ENCODE results near the gene XPO5.
"Not testable (repeated sequence)": the region's sequence is repeated elsewhere in the genome, so short reads cannot be mapped to it uniquely, and the experiment has no call there.

The XPO5 gene

DNA sequence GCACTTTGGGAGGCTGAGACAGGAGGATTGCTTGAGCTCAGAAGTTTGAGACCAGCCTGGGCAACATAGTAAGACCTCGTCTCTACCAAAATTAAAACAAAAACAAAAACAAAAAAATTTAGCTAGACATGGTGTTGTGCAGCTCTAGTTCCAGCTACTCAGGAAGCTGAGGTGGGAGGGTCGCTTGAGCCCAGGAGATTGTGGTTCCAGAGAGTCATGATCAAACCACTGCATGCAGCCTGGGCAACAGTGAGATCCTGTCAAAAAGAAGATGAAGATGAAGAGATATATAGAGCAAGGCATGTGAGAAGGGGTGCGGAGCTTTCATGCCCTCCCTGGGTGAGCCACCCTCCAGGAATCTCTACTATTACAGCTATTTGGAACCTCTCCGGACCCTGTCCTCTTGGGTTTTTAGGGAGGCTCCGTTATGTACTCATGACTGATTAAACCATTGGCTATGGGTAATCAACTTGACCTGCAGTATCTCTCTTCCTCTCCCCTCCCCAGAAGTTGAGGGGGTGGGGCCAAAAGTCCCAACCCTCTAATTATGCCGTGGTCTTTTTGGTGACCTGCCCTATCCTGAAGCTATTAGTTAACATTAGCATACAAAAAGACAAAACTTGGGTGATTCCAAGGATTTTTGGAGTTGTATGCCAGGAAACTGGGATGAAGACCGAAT is 9.2 kb upstream of the XPO5 start:
- peak; percentile 89 for DNase-seq (ENCODE audit: low read depth)

DNA sequence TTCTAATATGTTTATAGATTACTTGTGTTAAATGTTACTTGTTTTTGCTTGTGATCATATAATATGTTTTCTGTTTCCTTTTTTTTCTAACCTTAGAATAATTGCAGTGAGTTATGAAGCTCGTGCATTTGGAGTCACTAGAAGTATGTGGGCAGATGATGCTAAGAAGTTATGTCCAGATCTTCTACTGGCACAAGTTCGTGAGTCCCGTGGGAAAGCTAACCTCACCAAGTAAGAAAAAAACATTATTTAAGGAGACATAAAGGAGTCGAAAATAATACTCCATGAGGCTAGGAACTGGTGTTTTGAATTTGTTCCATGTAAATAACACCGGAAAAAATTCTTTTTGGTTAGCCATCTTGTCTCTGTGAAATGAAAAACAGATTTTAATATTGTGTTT is 7.1 kb upstream of the XPO5 start:
- no peak for DNase-seq (ENCODE audit: low read depth)

DNA sequence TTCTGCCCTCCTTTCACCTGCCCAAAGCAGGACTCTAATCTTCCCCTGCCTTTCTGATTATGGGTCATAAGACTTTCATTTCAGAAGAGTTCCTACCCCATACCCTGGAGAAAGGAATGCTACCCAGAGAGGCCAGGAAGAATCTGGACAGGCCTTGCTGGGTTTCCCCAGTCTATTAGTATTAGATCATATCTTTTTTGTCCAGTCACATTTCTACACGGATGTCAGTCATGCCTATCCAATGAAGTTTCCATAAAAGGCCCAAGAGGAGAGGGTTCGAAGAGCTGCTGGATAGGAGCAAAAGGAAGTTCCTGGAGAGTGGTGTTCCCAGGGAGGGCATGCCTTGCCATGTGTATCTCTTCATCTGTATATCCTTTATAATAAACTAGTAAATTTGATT is 3.3 kb upstream of the XPO5 start:
- peak; percentile 26 for DNase-seq (ENCODE audit: low read depth)

DNA sequence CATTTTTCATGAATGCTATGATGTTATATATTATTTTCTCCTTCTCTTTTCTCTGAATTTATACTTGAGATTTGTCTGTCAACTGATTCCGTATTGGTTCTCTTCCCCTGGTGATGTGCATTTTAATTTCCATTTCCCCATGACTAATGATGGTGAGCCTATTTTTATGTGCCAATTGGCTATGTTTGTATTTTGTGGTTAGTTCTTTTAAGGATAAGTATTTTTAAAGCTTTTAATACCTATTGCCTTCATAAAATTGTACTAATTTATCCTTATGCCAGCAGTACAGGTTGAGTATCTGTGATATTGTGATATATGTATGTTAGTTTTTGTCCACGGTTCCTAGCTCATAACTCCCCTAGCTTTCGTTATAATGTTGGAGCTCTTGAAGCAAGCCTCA is 2.9 kb upstream of the XPO5 start:
- no peak for DNase-seq (ENCODE audit: low read depth)

DNA sequence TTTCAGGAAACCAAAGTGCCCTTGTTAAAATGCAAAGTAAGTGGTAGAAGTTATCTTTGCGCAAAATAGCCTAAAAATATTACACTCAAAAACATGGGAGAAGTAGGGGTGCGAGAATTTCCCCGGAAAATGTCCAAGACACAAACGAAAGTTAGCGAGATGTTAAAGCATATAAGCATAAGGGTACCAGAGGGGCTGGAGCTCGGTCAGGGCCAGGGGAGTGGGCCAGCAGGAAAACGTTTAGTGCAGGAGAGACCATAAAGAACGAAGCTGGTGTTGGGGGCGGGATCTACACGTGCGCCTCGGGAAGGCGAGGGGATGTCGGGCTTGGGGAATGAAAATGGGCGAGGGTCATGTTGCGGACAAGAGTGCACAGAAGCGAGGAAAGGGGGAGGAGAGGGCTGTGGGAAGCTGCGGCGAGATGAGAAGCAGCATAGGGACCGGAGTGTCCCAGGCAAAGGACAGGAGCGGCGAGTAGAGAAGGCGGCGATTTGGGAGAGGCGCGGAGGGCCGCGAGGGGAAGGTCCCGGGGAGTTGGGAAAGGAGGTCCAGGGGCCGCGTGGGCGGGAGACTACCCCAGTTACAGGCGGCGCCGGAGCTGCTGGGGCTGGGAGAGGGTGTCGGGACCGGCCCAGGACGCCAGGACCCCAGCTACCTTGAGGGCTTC is 600 bp downstream of the XPO5 start:
- peak; percentile 27 for DNase-seq (ENCODE audit: low read depth)

DNA sequence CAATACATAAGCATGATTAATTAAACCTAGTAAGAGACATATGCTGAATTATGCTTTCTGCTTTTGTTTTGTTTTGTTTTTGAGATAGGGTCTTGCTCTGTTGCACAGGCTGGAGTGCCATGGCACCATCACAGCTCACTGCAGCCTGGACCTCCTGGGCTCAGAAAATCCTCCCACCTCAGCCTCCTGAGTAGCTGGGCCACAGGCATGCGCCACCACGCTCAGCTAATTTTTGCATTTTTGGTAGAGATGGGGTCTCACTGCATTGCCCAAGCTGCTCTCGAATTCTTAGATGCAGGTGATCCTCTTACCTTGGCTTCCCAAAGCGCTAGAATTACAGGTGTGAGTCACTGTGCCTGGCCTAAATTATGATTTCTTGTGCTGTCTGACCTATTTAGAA is 3.8 kb downstream of the XPO5 start:
- no peak for DNase-seq (ENCODE audit: low read depth)

DNA sequence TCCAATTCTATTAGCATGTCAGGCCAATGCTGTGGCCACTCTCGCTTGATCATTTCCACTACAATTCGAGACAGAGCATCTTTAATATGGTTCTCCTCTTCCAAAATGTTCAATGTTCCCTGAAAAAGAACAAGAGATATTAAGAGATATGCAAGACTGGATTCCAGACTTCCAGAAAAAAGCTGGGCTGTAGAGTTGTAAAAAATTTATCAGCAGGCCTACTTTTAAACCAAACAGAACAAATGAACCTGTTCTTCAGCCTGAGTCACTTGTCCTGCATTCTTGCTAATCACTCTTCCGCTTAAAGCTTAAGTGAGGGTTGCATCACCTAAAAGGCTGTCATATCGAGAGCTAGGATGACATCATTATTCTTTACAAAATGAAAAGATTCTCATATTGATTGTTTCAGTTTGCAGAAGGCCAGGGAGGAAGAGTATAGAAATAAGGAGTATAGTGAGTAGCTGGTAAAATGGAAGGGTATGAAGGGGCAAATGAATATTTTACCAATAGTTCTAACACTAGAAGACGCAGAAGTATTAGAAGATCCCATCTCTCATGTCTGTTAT is 4.9 kb downstream of the XPO5 start:
- DNase-seq (ENCODE audit: low read depth), result no peak

DNA sequence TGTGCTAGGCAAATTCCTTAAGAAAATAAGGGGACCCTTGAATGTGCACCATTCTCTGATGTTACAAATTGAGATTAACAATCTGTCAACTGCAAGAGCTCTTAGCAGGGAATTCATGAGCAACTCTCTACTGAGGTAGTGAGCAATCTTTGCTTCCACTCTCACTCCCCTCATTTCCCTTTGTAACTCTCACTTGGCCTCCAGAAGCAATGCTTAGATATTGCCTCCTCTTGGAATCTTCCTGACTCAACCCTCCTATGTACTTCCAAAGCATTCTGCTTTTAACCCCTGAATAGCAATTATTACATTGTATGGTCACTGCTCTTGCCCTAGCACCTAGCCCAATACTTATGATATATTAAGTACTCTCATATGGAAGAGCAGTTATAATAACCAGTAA is 16.5 kb downstream of the XPO5 start:
- no peak for DNase-seq (ENCODE audit: low read depth)

DNA sequence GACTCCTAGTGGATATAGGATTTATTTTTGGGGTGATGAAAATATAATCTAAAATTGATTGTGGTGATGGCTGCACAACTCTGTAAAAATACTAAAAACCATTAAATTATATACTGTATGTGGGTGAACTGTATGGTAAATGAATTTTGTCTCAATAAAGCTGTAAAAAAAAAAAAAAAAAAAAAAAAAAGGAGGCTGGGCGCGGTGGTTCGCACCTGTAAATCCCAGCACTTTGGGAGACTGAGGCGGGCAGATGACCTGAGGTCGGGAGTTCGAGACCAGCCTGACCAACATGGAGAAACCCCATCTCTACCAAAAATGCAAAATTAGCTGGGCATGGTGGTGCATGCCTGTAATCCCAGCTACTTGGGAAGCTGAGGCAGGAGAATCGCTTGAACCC is 18.2 kb downstream of the XPO5 start:
- not testable (repeated sequence) for DNase-seq (ENCODE audit: low read depth)

DNA sequence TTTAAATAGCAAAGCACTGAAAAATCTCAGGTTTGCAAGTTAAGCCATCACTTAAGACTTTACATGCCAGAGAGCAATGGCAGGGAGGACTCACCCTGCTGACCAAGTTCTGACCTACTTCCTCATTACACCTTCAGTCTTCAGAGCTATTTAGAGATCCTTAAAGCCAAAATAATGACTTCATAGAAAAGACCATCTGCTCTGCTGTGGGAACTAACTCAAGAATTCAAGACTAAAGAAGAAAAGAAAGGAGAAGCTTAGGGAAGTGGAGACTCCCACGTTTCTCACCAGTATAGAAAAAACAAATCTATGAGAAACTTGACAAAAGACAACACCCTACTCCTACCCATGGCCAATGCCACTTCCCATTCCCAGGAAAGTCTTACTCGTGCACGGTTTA is 28.6 kb downstream of the XPO5 start:
- DNase-seq (ENCODE audit: low read depth), result no peak

DNA sequence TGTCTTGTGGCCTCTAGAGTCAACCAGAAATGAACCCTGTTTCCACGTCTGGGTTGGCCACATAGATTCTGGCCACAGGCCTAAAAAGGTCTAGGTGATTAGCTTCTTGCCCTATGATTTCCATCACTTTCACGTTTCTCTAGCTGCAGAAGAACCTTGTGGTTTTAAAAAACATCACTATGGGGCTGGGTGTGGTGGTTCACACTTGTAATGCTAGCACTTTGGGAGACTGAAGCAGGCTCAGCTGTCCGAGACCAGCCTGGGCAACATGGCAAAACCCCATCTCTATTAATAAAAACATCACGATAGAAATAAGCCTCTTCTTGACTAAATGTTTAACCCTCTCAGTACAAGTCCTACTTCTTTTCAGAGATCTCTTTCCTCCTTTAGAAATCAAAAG is 31.4 kb downstream of the XPO5 start:
- DNase-seq (ENCODE audit: low read depth), result no peak

DNA sequence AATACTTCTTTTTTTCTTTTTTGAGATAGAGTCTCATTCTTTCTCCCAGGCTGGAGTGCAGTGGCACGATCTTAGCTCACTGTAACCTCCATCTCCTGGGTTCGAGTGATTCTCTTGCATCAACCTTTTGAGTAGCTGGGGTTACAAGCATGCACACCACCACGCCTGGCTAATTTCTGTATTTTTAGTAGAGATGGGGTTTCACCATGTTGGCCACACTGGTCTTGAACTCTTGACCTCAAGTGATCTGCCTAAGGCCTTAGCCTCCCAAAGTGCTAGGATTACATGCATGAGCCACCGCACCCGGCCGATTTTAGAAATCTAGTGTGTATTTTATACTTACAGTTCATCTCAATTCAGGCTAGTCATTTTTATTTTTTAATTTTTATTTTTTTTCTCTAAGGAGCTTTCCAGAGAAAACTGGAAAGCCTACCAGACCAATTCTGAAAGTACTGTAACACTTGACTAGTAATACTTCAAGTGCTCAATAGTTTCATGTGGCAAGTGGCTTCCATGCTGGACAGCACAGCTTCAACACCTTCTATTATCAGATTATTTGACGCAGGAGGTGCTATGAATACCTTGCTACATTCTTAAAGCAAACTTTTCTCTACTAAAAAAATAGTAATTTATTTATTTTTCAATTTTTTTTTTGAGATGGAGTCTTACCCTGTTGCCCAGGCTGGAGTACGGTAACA is 33.9 kb downstream of the XPO5 start:
- DNase-seq (ENCODE audit: low read depth), result no peak

DNA sequence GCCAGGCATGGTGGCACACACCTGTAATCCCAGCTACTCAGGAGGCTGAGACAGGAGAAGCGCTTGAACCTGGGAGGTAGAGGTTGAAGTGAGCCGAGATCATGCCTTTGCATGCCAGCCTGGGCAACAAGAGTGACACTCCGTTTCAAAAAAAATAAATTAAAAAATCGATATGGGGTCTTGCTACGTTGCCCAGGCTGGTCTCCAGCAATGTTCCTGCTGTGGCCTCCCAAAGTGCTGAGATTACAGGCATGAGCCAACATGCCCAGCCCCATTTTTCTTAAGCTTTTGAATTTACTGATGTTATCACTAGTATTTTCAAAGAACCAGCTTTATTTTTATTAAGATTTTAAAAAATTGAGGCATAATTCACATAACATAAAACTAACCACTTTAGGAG is 35.3 kb downstream of the XPO5 start:
- no peak for DNase-seq (ENCODE audit: low read depth)

DNA sequence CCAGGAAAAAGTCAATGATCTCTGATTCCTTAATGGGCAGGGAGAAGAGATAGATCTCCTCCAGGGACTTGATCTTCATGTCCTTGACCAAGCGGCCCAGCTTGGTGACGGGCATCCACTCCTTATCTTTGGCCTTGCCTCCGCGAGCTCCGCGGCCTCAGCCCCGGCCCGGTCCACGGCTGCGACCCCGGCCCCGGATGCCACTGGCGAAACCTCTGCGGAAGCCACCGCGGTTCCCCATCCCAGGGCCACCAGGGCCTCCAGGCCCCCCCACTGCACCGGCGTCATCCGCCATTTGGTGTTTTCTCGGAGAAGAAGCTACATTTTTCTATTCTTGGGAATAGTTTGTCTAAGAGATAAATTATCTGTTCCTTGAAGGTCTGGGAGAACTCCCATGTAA is 36.4 kb downstream of the XPO5 start:
- not testable (repeated sequence) for DNase-seq (ENCODE audit: low read depth)

DNA sequence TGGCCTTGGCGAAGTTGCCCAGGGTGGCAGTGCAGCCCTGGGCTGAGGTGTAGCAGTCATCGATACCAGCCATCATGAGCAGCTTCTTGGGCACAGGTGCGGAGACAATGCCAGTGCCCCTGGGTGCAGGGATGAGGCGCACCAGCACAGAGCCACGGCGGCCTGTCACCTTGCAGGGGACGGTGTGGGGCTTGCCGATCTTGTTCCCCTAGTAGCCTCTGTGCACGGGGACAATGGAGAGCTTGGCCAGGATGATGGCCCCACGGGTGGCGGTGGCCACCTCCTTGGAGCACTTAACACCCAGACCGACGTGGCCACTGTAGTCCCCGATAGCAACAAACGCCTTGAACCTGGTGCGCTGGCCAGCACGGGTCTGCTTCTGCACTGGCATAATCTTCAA is 36.9 kb downstream of the XPO5 start:
- not testable (repeated sequence) for DNase-seq (ENCODE audit: low read depth)

DNA sequence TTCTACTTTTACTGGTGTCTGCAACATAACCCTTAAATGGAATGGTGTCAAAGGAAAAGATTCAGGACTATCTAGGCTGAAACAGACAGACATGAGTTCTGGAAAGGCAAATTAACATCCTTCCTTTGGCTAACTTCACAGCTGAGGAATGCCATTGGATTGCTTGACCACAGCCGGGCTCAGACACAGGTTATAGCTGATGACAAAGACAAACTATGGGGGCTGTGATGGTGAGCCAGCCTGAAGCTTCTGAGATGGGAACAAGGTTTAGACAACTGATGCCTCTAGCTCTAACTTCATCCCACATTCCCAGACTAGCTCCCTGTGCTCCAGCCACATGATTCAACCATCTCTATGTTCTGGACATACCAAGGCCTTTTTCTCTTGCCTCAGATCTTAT is 43.6 kb downstream of the XPO5 start:
- DNase-seq (ENCODE audit: low read depth), result no peak

DNA sequence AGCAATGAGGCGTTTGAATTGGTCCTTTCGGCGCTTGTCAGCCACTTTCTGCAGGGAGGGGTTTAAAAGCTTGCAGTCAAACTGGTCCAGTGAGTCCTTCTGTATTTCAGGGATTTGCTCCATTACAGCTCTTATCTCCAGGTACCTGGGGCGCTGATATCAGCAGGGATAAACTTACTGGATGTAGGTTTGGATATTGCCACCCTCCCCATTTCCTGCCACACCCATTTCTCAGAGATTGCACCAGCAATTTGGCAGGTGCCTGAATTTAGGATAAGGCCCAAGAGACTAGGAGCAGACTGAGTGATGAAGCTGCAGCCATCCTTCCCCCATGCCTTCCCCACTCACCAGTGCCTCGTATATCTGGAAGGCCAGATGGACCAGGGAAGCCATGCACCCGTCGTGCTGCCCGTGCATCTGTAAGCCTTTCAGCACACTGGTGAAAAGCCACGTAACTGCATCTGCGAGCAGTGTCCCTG is 51.3 kb downstream of the XPO5 start:
- DNase-seq (ENCODE audit: low read depth), result no peak

DNA sequence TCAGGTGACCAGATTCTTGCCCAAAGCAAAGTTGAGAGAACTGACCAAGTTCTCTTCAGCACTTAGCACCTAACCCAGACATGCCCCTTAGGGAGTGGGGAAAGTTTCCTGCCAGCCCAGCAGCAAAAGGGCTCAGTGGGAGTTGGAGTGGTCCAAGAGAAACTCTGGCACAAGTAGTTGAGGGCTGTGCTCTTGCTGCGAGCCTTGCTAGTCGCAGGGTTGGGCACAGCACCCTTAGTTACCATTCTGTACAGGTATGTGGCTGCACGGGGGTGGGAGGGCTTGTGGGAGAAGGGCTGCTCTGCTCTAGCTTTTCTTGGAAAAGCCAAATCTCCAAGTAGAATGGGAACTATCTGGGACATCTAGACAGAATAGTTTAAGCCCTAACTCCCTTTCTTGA is 52.6 kb downstream of the XPO5 start:
- no peak for DNase-seq (ENCODE audit: low read depth)

DNA sequence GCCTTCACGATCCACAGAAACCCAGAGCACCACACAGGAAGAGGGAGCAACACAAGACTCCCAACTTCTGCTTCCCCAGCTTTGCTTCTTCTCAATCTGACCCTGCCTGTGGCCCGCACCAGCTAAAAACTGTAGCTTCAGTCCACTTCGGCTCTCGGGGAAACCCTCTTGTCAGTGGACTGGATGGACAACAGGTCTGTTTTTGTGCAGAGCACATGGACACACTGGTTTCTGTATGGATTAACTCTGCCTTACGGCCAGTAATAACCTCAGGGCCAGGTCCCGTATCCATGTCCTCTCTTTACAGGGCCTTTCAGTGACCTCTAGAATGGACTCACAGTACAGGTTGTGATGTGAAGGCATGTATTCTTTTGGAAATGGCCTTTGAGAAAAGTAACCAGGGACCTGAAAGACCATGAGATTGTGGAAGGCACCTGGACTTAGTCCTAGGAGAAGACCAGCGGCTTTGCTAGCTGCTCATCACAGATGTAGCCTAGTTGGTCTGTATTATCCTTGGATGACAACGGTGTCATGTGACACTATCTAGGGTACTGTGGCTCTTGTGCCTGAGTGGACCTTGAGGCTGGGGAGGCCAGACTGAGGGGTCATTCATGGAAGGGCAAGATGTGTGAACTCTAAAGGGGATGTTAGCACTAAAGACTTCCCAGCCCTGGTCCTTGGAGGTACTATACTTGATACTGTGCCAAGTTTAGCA is 53.1 kb downstream of the XPO5 start:
- DNase-seq (ENCODE audit: low read depth), result no peak

DNA sequence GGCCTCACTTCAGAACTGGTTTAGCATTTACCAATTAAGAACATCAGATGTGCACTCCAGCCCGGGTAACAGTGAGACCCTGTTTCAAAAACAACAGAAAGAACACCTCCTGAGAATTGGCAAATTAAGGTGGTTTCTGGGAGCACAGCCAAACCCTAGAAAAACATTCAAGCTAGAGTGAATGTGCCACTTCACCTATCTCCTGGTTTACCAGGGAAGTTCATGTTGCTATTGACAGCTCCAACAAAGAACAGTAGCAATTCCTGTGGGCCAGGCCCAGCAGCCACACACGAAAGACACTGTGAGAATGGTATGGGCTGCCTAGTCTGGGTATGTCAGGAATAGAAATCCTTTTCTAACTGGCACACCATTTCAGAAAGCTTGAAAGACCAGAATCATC is 54.0 kb downstream of the XPO5 start:
- no peak for DNase-seq (ENCODE audit: low read depth)

DNA sequence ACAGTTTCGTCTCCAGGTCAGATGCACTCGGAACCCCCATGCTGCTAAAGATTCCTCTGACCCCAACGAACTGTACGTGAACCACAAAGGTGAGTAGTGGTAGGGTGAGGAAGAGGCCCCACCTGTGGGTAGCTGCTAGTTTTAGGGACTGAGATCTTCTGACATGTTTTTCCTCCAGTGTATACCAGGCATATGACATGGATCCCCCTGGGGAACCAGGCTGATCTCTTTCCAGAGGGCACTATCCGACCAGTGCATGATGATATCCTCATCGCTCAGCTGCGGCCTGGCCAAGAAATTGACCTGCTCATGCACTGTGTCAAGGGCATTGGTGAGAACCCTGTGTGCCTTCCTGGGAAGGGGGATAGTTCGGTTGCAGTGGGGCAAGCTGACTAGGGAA is 55.7 kb downstream of the XPO5 start:
- DNase-seq (ENCODE audit: low read depth), result no peak
